Tibial artery (tissue), 4 donors: ENCODE measurements around the gene DCAF16.

Experiments used
- DNase-seq, 2 donors: peaks; one replicate each; pipeline ENCODE4 v3.0.0-alpha.2; 2019
- H3K27ac ChIP-seq, 2 donors: fragments of 200-600 bp; sonication (generic) in 1 of 2; 1 replicate in 1 of 2; 2 replicates in 1 of 2; pipeline ENCODE4 v1.5.1; 2018 to 2019; ENCODE audit warnings: mild to moderate bottlenecking in 1 of 2
- H3K27me3 ChIP-seq, 2 donors: fragments of 200-600 bp; sonication (generic) in 1 of 2; one replicate each; pipeline versions ENCODE4 v1.5.1 to v1.6.0; 2016 to 2019
- H3K36me3 ChIP-seq, 3 donors: fragments of 200-600 bp; sonication (generic) in 2 of 3; one replicate each; pipeline ENCODE4 v1.5.1; 2016 to 2019; ENCODE audit warnings: mild to moderate bottlenecking in 2 of 3
- H3K4me1 ChIP-seq, 4 donors: fragments of 200-600 bp; sonication (generic) in 2 of 4; 1 replicate in 3 of 4; 2 replicates in 1 of 4; pipeline ENCODE4 v1.5.1; 2016 to 2019
- H3K4me3 ChIP-seq, 2 donors: fragments of 200-600 bp; sonication (generic) in 1 of 2; 1 replicate in 1 of 2; 2 replicates in 1 of 2; pipeline ENCODE4 v1.5.1; 2018 to 2019; ENCODE audit warnings: mild to moderate bottlenecking in 2 of 2
- H3K9me3 ChIP-seq, 3 donors: fragments of 200-600 bp; sonication (generic) in 1 of 3; one replicate each; pipeline ENCODE4 v1.5.1; 2016 to 2019
- CTCF ChIP-seq, 2 experiments: fragments of 200-600 bp in 1 of 2; fragments of 450-650 bp in 1 of 2; IDR thresholded peaks; one replicate each; pipeline ENCODE4 v1.5.1; 2017 to 2019; ENCODE audit warnings: antibody characterized with exemption in 2 of 2, mild to moderate bottlenecking in 1 of 2, moderate library complexity in 1 of 2
- intact Hi-C: fragments of 100-400 bp; cut with DNase I; formaldehyde crosslinking; loops from one replicate; pipeline ENCODE4 v1.15.0; 2023; ENCODE audit warnings: low total_unique reads

Gene DCAF16

GRCh38 chr4:17771284-17771908 is 39.2 kb downstream of the DCAF16 start:
- Histone ChIP-seq H3K4me3 (no peak overlapping the region), H3K27me3 (no peaks in the 10 kb centered on the region), H3K4me1 (no peaks in the 10 kb centered on the region), H3K9me3 (peaks cover 0 to 8% (median 7%) of the 10 kb centered on the region in 3 donors), H3K27ac (no peak overlapping the region), H3K36me3 (no peaks in the 10 kb centered on the region)
- DNase-seq = no peak
- no peak for TF ChIP-seq CTCF (IDR thresholded peaks at IDR 0.05)
- intact Hi-C loops = no loop called here

- H3K9me3 ChIP-seq = peaks cover 0 to 8% (median 8%) of the 10 kb centered on the region in 3 donors
- no peak overlapping the region for H3K4me3 ChIP-seq
- no peaks in the 10 kb centered on the region for H3K27me3 ChIP-seq
- no peak for TF ChIP-seq CTCF (IDR thresholded peaks at IDR 0.05)
- H3K4me1 ChIP-seq = no peaks in the 10 kb centered on the region
- H3K36me3 ChIP-seq = no peaks in the 10 kb centered on the region
- intact Hi-C loops = no loop called here
- H3K27ac ChIP-seq = no peak overlapping the region
- DNase-seq = no peak
These were observed 39.7 kb downstream of the DCAF16 start for GRCh38 chr4:17770845-17771244.

GRCh38 chr4:17769406-17770174 is 41.0 kb downstream of the DCAF16 start:
- H3K4me1 ChIP-seq = no peaks in the 10 kb centered on the region
- H3K9me3 ChIP-seq = peaks cover 0 to 8% (median 8%) of the 10 kb centered on the region in 3 donors
- intact Hi-C loops = no loop called here
- TF ChIP-seq CTCF (IDR thresholded peaks at IDR 0.05) = no peak
- H3K4me3 ChIP-seq = no peak overlapping the region
- H3K27ac ChIP-seq = no peak overlapping the region
- DNase-seq = no peak
- no peaks in the 10 kb centered on the region for H3K27me3 ChIP-seq
- no peaks in the 10 kb centered on the region for H3K36me3 ChIP-seq

- H3K9me3 ChIP-seq = peaks cover 0 to 8% (median 8%) of the 10 kb centered on the region in 3 donors
- no peaks in the 10 kb centered on the region for H3K36me3 ChIP-seq
- no peaks in the 10 kb centered on the region for H3K27me3 ChIP-seq
- no peak for TF ChIP-seq CTCF (IDR thresholded peaks at IDR 0.05)
- no peak overlapping the region for H3K27ac ChIP-seq
- no peak overlapping the region for H3K4me3 ChIP-seq
- DNase-seq = no peak
- intact Hi-C loops = no loop called here
- H3K4me1 ChIP-seq = no peaks in the 10 kb centered on the region
These were observed 43.6 kb downstream of the DCAF16 start for GRCh38 chr4:17766826-17767458.

GRCh38 chr4:17765514-17766286 is 44.9 kb downstream of the DCAF16 start:
- H3K4me1 ChIP-seq = no peaks in the 10 kb centered on the region
- no peak overlapping the region for H3K27ac ChIP-seq
- H3K36me3 ChIP-seq = no peaks in the 10 kb centered on the region
- intact Hi-C loops = no loop called here
- DNase-seq = no peak
- no peak overlapping the region for H3K4me3 ChIP-seq
- no peak for TF ChIP-seq CTCF (IDR thresholded peaks at IDR 0.05)
- H3K9me3 ChIP-seq = peaks cover 0 to 8% (median 8%) of the 10 kb centered on the region in 3 donors
- H3K27me3 ChIP-seq = no peaks in the 10 kb centered on the region
